Natural killer cell (primary cell): ENCODE results near the gene RREB1. TPM values are rescaled to one million over a fixed set of nuclear protein-coding genes. Genes with fewer than 3 reads are reported as not detected.
A peak's percentile ranks its signal among the peaks of the same experiment; 100 is the strongest.

Experiments
- ATAC-seq, 3 donors: fragments of 150-1000 bp in 2 of 3; fragments of 200-7000 bp in 1 of 3; cut with Tn5 transposase; 1 replicate in 1 of 3; 2 replicates in 2 of 3; pipeline ENCODE4 v1.10.0; 2021; ENCODE audit warnings: mild to moderate bottlenecking in 2 of 3, moderate library complexity in 2 of 3
- DNase-seq, 2 donors: peaks; one replicate each; pipeline versions ENCODE4 v3.0.0 to v3.0.0-alpha.2; 2013 to 2021; ENCODE audit warnings: mixed read lengths in 1 of 2
- H3K27ac ChIP-seq: one replicate; pipeline ENCODE4 v1.5.1; 2013; ENCODE audit warnings: mild to moderate bottlenecking, low read length
- H3K27me3 ChIP-seq: one replicate; pipeline ENCODE4 v1.6.1; 2013; ENCODE audit warnings: low read length; ENCODE audit not compliant: control insufficient read depth, insufficient read depth
- H3K36me3 ChIP-seq: one replicate; pipeline ENCODE4 v1.6.1; 2013; ENCODE audit warnings: low read length; ENCODE audit not compliant: control insufficient read depth, insufficient read depth
- H3K4me1 ChIP-seq: one replicate; pipeline ENCODE4 v1.6.1; 2013; ENCODE audit warnings: low read length; ENCODE audit not compliant: control insufficient read depth, insufficient read depth
- H3K4me3 ChIP-seq: one replicate; pipeline ENCODE4 v1.5.1; 2013; ENCODE audit warnings: low read length
- H3K9me3 ChIP-seq: one replicate; pipeline ENCODE4 v1.6.1; 2013; ENCODE audit warnings: low read length; ENCODE audit not compliant: control insufficient read depth, insufficient read depth
- H3K27ac Mint-ChIP-seq, 2 donors: one replicate each; pipeline ENCODE4 v1.8.0; 2022; ENCODE audit warnings: mild to moderate bottlenecking in 2 of 2, mixed read lengths in 2 of 2, moderate library complexity in 1 of 2
- H3K27me3 Mint-ChIP-seq, 2 donors: one replicate each; pipeline ENCODE4 v1.8.0; 2022; ENCODE audit warnings: low read depth in 2 of 2, mixed read lengths in 2 of 2
- H3K36me3 Mint-ChIP-seq: one replicate; pipeline ENCODE4 v1.8.0; 2022; ENCODE audit warnings: mixed read lengths
- H3K4me1 Mint-ChIP-seq, 2 donors: one replicate each; pipeline ENCODE4 v1.8.0; 2022; ENCODE audit warnings: mixed read lengths in 2 of 2
- H3K4me3 Mint-ChIP-seq: one replicate; pipeline ENCODE4 v1.8.0; 2022; ENCODE audit warnings: mild to moderate bottlenecking, moderate library complexity, mixed read lengths
- H3K9me3 Mint-ChIP-seq, 2 donors: one replicate each; pipeline ENCODE4 v1.8.0; 2022; ENCODE audit warnings: mixed read lengths in 2 of 2
- WGBS: methylation state at CpG from one replicate; pipeline ENCODE4 v1.1.7; 2013; ENCODE audit warnings: missing lambda C conversion rate; ENCODE audit not compliant: insufficient coverage; 5-methylcytosine and 5-hydroxymethylcytosine counted together
- intact Hi-C: fragments of 100-400 bp; cut with micrococcal nuclease; formaldehyde crosslinking; loops from one replicate; pipeline ENCODE4 v1.14.2; 2022
- total RNA-seq, 4 donors: library from RNA; stranded (reverse); fragments of 120-200 nt in 1 of 4; gene quantifications; one replicate each; pipeline versions ENCODE4 v1.2.3 to v1.2.4, GENCODE V29; 2013 to 2022
- TF ChIP-seq, protein P1 (sequence below): fragments of 200-600 bp; IDR thresholded peaks from one replicate; pipeline ENCODE4 v1.8.0; 2022; ENCODE audit warnings: antibody characterized with exemption

Gene RREB1
- total RNA-seq, 3 donors from 2014 or later (not counting 1 experiment from before 2014, with no cell fraction given), result 42.2 to 51.8 (median 44.0) TPM

GRCh38 chr6:7122684-7123083 is 14.9 kb downstream of the RREB1 start:
- ATAC-seq (no peak), DNase-seq (no peak)
- H3K4me1 Mint-ChIP-seq, result peaks cover 39 to 54% of the 10 kb centered on the region in 2 donors
- TF ChIP-seq, protein P1, sequence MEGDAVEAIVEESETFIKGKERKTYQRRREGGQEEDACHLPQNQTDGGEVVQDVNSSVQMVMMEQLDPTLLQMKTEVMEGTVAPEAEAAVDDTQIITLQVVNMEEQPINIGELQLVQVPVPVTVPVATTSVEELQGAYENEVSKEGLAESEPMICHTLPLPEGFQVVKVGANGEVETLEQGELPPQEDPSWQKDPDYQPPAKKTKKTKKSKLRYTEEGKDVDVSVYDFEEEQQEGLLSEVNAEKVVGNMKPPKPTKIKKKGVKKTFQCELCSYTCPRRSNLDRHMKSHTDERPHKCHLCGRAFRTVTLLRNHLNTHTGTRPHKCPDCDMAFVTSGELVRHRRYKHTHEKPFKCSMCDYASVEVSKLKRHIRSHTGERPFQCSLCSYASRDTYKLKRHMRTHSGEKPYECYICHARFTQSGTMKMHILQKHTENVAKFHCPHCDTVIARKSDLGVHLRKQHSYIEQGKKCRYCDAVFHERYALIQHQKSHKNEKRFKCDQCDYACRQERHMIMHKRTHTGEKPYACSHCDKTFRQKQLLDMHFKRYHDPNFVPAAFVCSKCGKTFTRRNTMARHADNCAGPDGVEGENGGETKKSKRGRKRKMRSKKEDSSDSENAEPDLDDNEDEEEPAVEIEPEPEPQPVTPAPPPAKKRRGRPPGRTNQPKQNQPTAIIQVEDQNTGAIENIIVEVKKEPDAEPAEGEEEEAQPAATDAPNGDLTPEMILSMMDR, result no peak
- H3K4me3 Mint-ChIP-seq, result no peak overlapping the region
- H3K4me3 ChIP-seq, result no peak overlapping the region
- no peak overlapping the region for H3K27ac ChIP-seq
- H3K9me3 Mint-ChIP-seq, result no peaks in the 10 kb centered on the region
- H3K27me3 ChIP-seq, result no peaks in the 10 kb centered on the region
- WGBS, result 85% methylated on average over 2 of the region's 3 CpGs
- H3K4me1 ChIP-seq, result peaks cover 8% of the 10 kb centered on the region
- no peak overlapping the region for H3K27ac Mint-ChIP-seq
- no peaks in the 10 kb centered on the region for H3K27me3 Mint-ChIP-seq
- H3K36me3 Mint-ChIP-seq, result no peaks in the 10 kb centered on the region
- intact Hi-C loops, result no loop called here
- no peaks in the 10 kb centered on the region for H3K9me3 ChIP-seq
- H3K36me3 ChIP-seq, result no peaks in the 10 kb centered on the region

DNA sequence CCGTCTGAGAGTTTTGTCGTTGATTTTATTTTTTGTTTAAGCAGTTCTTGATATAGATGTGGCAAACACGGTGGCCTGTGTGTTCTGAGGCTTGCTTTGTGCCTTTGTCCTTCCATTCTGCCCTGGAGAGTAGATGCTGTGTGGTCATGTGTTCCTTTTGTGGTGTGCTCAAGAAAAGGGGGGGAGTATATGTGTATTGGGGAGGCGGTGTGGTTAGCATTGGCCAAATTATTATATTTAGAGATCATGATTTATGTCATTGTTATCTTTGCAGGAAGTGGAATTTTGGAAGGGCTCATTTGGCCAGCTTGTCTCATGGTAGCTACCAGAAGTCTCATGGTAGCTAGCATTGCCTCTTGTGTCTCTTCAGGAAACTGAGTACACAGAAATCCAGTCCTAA is 16.4 kb downstream of the RREB1 start:
- ATAC-seq (peak in 1 of 3 donors; percentile 38), DNase-seq (no peak)
- Histone ChIP-seq H3K27ac (no peak overlapping the region), H3K4me3 (no peak overlapping the region), H3K36me3 (no peaks in the 10 kb centered on the region), H3K4me1 (peaks cover 21% of the 10 kb centered on the region), H3K27me3 (no peaks in the 10 kb centered on the region), H3K9me3 (no peaks in the 10 kb centered on the region)
- Mint-ChIP-seq H3K4me1 (peaks cover 52 to 66% of the 10 kb centered on the region in 2 donors), H3K27ac (peak overlapping the region in 1 of 2 donors; percentile 23), H3K27me3 (no peaks in the 10 kb centered on the region), H3K36me3 (no peaks in the 10 kb centered on the region), H3K9me3 (no peaks in the 10 kb centered on the region), H3K4me3 (no peak overlapping the region)
- 54% methylated on average over 4 of the region's 4 CpGs for WGBS
- intact Hi-C loops, result no loop called here
- TF ChIP-seq, protein P1, result no peak

- H3K36me3 ChIP-seq, result no peaks in the 10 kb centered on the region
- H3K27ac ChIP-seq, result no peak overlapping the region
- no peaks in the 10 kb centered on the region for H3K27me3 ChIP-seq
- 83% methylated on average over 2 of the region's 2 CpGs for WGBS
- H3K4me3 ChIP-seq, result no peak overlapping the region
- H3K4me3 Mint-ChIP-seq, result no peak overlapping the region
- H3K27me3 Mint-ChIP-seq, result no peaks in the 10 kb centered on the region
- TF ChIP-seq, protein P1, result no peak
- no peak for DNase-seq
- no peaks in the 10 kb centered on the region for H3K9me3 Mint-ChIP-seq
- ATAC-seq, result no peak
- no peaks in the 10 kb centered on the region for H3K9me3 ChIP-seq
- no peaks in the 10 kb centered on the region for H3K36me3 Mint-ChIP-seq
- intact Hi-C loops, result no loop called here
- peaks cover 52 to 66% of the 10 kb centered on the region in 2 donors for H3K4me1 Mint-ChIP-seq
- peaks cover 24% of the 10 kb centered on the region for H3K4me1 ChIP-seq
- H3K27ac Mint-ChIP-seq, result peak overlapping the region in 1 of 2 donors; percentile 23
Observed at GRCh38 chr6:7124636-7125035, 16.9 kb downstream of the RREB1 start.

GRCh38 chr6:7125290-7125689 is 17.5 kb downstream of the RREB1 start:
- H3K4me1 Mint-ChIP-seq, result peaks cover 56 to 68% of the 10 kb centered on the region in 2 donors
- ATAC-seq, result no peak

More at GRCh38 chr6:7125290-7125689, 17.5 kb downstream of the RREB1 start:
- H3K27me3 Mint-ChIP-seq, result no peaks in the 10 kb centered on the region
- no peaks in the 10 kb centered on the region for H3K9me3 Mint-ChIP-seq
- Histone ChIP-seq H3K9me3 (no peaks in the 10 kb centered on the region), H3K27ac (no peak overlapping the region), H3K4me1 (peaks cover 30% of the 10 kb centered on the region), H3K27me3 (no peaks in the 10 kb centered on the region), H3K36me3 (no peaks in the 10 kb centered on the region), H3K4me3 (no peak overlapping the region)
- H3K36me3 Mint-ChIP-seq, result no peaks in the 10 kb centered on the region
- DNase-seq, result no peak
- H3K4me3 Mint-ChIP-seq, result no peak overlapping the region
- WGBS, result 73% methylated on average over 1 of the region's 1 CpG
- peak overlapping the region; percentile 11 to 23 for H3K27ac Mint-ChIP-seq
- TF ChIP-seq, protein P1, result no peak
- intact Hi-C loops, result no loop called here
